Mammary epithelial cell (primary cell): Measurements from ENCODE around the gene MFAP2.

Experiments used
- CTCF ChIP-seq, 2 donors: IDR thresholded peaks in 1 of 2; conservative IDR thresholded peaks in 1 of 2; 2 replicates each; pipeline ENCODE4 v1.5.1; 2011 to 2012; ENCODE audit warnings: inconsistent platforms in 2 of 2, low read length in 2 of 2, mild to moderate bottlenecking in 2 of 2, control low read depth in 1 of 2, low read depth in 1 of 2; ENCODE audit not compliant: insufficient read depth in 1 of 2; ENCODE audit errors: extremely low read depth in 1 of 2
- EZH2 ChIP-seq: IDR thresholded peaks from 2 replicates; pipeline ENCODE4 v1.6.1; 2012; ENCODE audit warnings: low read length, inconsistent platforms, borderline replicate concordance

- TF ChIP-seq CTCF (conservative IDR thresholded peaks at IDR 0.05 in 1 of 2, IDR thresholded peaks at IDR 0.05 in 1 of 2; ENCODE audit: extremely low read depth in 1 of 2, insufficient read depth in 1 of 2, low read depth in 1 of 2, low read length in 2 of 2) (no peak), EZH2 (no peak)
These were observed 22.1 kb upstream of the MFAP2 start for GRCh38 chr1:17002524-17002902.
